ENCODE measurements around the gene BOC. TPM values are rescaled to one million over a fixed set of nuclear protein-coding genes. Genes with fewer than 3 reads are reported as not detected.

BOC gene
- total RNA-seq, 2 experiments from 2014 or later, result 0.42 TPM; not detected in 1

DNA sequence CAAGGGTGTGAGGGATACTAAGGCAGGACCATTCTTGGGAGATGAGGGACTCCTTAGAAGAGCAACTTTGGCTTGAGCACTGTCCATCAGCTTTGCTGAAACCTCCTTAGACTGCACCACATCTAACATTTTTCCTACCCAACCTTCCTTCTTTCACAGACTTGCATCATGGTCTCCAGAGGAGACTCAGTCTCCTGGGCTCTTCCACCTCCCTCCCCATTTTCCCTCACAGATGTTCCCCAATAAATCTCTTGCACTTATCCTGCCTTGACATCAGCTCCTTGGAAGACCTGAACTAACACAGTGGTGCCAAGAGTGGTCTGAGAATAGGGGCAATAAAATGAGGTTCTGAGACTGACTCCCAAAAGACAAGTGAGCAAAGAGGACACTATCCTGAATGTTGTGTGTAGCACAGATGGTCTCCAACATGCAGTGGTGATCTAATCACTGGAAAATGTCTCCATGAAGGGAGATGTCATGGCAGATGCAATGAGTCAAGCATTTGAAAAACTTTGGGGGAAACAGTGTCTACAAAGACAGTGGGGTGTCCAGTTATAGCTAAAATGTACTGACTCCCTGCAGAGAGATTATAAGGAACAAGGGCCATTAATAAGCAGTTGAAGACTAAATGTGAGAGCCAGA, 26.0 kb upstream of the BOC start:
- POLR2A ChIA-PET, result no interaction called here
- CTCF ChIA-PET, result no interaction called here

DNA sequence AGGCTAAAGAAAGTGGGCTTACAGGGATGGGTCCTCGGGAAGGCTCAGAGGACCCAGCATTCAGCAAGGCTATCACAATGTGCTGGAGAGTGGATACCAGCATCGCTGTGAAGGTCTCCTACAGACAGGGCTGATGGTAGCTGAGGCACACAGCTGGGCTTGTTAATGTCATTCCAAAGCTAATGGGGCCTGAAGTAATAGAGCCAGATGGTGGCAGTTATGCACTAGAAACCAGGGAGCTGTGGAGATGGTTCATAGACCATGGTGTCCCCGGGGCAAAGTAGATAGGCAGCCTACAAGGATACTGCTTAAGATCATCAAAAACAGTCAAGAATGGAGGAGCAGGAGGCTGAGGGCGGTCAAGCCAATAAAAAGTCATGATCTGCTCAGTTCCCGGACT, 24.8 kb upstream of the BOC start:
- CTCF ChIA-PET, result no interaction called here
- POLR2A ChIA-PET, result no interaction called here

DNA sequence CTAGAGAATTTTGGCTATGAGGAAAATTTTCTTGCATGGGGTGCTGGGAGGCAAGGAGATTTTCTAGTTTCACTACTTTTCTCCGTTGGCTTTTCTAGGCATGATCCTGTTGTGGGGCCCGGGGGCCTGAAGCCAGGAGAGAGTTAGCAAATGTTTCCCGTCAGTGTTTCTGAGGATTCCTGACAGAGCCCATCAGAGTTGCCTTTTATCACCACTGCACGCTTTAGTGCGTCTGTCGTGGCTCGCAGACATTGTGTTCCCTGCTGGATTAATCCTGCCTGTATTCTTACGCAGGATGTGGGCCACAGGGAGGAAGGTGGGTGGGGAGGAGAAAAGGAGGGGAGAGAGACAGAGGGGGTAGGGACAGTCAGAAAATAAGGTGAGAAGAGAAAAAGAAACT, 18.1 kb upstream of the BOC start:
- CTCF ChIA-PET, result no interaction called here
- POLR2A ChIA-PET, result no interaction called here

DNA sequence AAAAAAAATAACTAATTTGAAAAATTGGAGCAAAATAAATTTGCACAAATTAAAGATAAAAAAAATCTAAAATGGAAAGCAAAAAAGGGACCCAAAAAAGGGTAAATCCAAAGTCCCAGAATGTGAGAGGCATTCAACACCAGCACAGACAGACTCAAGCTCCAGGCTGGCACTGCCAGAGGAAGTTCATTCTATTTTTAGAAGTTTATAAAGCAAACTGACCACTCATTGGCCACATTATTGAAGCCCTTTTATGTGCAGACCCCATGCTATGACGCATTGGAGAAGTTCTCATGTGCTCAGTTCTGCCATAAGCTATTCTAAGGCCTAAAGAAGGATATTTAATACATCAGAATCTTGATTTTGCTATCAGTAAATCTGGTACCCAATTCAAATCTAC, 17.6 kb upstream of the BOC start:
- POLR2A ChIA-PET, result no interaction called here
- CTCF ChIA-PET, result no interaction called here

DNA sequence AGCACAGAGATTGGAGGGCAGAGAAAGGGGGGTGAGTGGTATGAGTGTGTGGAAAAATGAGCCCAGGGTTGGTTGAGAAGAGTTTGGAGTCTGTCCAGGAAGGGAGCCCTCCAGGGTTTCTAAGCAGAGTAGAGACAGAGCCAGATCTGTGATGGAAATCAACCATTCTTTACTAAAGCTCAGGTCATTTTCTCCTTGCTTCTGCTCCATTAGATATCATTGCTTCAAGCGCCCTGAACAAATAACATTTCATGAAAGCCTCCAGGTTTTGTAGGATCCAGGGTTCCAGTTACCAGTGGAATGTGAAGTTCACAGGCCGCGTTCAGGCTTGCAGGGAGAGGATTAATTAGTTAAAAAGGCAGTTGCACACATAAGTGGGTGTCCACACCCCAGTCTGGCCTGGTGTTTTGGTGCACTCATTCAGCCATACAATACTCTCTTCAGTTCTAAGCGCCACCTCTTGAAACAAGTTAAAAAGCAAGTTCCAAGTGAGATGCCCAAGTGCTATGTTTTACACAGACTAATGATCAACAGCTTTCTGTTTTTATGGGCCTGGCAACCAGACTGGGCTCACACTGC, 16.4 kb upstream of the BOC start:
- ChIA-PET POLR2A (no interaction called here), CTCF (no interaction called here)

DNA sequence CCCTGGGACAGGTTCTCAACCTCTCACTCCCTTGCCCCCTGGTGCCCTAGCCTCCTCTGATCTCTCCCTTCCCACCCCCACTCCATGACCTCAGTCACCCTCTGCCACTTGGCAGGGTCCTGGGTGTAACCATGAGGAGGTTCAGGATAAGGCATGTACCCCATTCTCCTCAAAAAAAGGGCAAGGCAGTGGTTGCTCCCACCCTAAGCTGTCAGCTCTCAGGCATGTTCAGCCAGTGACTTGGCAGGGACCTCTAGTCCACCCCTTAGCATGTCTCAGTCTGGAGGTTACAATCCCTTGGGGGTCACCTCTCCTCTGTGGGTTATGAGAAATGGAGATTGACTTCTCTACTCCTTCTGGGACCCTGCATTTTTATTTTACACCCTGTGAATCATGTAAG, 11.0 kb upstream of the BOC start:
- ChIA-PET CTCF (no interaction called here), POLR2A (no interaction called here)

DNA sequence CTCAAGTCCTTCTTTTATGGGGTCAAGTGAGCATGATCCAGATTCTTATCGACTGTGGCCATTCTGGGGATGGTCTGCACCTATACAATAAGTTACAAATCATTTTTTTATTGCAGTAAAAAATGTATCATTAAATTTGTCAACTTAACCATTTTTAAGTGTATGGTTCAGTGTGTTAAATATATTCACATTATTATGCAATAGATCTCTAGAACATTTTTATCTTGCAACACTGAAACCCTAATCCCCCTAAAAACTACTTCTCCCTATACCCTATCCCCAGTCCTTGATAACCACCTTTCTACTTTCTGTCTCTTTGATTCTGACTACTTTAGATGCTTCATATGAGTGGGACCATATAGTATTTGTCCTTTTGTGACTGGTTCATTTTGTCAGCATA, 10.4 kb upstream of the BOC start:
- POLR2A ChIA-PET, result no interaction called here
- CTCF ChIA-PET, result no interaction called here

DNA sequence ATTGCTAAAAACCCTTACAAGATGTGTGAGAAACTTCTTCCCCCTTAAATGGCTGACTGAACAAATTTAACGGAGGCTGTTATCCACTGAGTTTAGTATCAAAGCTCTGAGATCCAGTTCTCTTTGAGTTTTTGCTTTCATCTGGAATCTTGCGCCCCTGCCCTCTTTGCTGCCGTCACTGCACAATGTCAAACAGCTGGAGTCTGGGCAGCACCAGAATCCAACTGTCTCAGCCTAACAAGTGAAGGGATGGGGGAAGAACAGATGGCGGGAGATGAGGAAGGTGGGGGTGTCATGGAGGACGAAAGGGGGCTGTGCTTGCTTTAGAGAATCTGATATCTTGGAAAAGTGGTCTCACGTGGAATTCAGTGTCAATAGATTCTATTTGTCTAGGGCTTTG, 7.0 kb upstream of the BOC start:
- POLR2A ChIA-PET, result no interaction called here
- CTCF ChIA-PET, result interaction anchor here (1.1 kb wide), 1 partner anchor 10 kb away, joined by 3 read pairs; no protein-coding TSS in a partner anchor

DNA sequence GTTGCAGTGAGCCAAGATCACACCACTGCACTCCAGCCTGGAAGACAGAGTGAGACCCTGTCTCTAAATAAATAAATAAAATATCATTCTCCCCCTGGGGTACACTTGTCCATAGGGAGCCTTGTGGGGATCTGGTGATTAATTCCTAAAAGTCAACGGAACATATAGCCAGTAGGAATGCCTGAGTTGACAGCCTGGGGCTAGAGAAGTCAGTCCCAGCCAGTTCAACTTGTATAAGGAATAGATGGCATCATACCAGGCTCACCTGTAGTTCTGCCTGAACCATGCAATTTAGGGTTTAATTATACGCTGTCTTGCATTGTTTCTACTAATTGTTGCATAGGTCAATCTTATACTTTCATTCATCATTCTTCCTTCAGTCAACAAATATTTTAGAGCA, 5.9 kb upstream of the BOC start:
- POLR2A ChIA-PET, result no interaction called here
- CTCF ChIA-PET, result no interaction called here

DNA sequence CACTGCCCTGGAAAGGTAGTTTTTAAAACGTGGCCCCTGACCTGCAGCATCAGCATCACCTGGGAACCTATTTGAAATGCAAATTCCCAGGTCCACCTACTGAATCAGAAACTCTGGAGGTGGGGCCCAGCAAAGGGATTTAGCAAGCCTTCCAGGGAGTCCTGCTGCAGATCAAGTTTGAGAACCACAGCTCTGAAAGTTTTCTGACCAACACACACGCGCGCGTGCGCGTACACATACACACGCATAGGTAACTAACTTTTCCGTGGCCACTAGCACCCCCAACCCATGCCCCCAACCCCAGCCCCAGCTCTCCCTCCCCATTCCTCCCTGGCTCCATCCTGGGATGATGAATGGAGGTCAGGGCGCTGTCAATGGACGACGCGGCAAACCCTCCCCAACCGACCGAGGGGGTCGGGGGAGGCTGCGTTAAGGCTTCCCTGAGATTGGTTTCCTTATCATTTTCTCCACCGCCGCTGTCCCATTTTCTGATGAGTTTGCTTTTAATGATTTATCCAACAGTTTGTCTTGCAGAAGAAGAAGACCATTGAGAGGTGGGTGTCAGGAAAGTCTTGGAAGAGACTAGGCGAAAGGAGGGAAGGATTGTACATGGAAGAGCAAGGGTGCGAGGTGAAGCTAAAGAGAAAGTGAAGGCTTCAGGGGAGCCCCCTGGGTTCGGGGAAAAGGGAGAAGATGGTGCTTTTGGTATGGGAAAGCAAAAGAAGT, 590 bp upstream of the BOC start:
- ChIA-PET CTCF (no interaction called here), POLR2A (no interaction called here)

DNA sequence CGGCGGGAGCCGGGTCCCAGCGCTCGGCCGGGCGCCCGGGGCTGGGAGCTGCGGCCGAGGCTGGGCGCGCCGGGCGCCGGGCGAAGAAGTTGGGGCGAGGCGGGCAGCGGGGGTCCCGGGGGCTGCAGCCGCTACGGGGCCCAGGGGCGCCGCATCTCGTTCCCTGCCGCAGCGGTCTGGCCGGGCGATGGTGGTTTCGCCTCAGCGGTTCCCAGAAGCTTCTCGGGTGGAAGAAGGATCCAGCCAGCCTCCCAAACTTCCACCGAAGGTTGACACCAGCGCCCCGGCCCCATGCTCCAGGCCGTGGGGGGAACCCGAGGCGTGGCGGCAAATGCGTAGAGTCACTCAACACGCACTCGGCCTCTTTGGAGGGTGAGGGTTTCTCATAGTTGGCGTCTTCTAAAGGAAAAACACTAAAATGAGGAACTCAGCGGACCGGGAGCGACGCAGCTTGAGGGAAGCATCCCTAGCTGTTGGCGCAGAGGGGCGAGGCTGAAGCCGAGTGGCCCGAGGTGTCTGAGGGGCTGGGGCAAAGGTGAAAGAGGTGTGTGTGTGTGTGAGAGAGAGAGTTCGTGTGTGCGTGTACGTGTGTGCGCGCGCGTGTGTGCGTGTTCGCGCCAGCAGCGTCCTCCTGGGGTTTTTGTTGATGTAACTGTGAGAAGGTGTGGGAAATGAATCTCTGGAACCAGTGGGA, 940 bp downstream of the BOC start:
- ChIA-PET POLR2A (no interaction called here), CTCF (no interaction called here)

DNA sequence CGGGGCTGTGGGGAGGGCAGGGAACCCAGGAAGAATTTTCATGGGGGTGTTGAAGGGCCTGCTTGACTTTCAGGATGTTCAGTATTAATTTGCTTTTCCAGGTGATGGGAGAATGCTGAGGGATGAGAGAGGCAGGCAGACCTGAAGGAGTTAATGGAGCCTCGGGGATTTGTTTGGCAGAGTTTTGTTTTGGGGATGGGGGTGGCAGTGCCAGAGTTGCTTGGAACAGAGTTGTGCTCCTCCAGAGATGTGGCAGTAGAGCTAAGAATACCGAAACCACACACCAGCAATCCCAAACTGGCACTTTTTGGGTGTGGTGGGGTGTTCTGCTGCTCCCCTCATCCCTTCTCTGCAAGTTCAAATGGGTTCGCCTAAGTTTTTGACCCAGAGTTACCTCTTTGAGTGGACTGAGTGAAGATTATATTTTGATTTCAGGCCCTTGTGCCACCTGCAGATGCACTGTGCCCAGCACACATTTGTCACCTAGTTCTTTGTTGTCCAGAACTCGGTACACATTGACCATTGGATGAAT, 1.6 kb downstream of the BOC start:
- ChIA-PET POLR2A (no interaction called here), CTCF (no interaction called here)

DNA sequence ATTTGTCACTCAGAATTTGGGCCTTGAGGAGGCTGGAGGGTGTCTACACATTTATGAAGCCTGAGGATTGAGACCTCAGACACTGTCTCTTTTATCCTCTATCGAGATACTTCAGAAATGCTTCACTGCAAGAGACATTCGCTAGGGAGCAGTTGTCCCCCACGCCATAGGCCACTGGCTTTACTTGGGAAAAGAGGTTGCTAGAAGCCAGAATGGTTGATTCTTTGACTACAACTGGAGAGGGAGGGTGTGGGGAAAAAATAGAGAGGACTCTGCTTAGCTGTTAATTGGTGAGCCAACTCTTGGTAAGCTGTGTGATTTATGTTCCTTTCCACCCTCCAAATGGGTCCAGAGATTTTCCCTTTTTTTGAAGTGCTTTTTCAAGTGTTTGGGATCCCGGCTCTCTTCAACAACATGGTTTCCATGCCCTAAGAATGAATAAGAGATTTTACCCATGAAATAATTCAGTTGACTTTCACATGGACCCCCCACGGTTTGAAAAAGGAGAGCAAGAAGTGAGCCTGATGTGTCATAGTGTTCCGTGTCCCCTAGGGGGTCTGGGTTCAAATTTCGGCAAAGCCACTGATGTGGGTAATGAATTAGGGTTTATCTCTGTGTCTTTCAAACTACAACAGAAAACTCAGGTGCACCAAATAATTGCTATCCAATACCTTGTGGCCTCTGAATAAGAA, 2.7 kb downstream of the BOC start:
- ChIA-PET POLR2A (no interaction called here), CTCF (no interaction called here)

DNA sequence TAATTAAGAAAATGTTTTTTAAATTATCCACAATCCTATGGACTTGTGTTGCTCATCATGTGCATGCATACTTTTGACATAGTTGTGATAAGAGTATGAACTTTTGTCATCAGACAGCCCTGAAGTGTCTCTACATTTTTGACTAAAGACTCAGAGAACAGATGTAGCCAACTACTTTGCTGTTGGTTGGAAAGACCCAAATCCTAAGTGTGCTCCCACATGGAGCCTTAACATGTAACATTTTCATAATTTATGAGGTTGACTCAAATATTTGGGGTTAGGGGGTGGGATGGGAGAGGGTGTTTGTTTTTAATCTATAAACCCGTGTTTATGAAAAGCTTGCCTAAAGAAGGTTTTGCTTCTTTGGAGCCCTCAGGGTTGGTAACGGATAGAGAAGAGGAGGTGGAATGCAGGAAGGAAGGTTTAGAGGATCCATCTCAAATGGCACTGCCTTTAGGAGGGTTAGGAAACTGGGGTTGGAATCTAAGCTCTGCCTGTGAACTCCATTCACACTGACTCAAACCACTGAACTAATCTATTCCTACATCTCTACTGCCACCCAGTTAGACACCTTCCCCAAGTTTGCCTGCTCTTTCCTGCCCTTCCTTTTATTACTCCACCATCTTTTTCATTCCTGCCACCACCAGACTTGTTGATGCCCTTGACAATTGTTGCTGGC, 3.7 kb downstream of the BOC start:
- ChIA-PET CTCF (no interaction called here), POLR2A (no interaction called here)

DNA sequence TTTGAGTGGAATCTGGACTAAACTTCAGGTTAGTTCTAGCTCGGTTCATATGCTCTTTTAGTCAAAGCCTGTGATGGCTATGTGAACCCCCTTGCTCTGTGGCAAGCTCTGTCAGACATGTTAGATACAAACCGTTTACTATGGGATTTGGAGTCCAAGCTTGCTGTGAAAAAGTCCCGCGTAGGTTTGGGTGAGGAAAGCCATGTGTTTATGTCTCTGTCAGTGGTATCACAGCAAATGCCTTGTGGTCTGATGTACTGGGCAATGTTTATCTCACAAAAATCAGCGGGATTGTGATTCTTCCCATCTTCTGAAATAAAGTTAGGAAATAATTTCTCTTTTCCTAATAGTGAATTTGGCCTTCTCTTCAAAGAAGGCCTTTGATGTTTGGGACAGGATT, 5.0 kb downstream of the BOC start:
- ChIA-PET CTCF (interaction anchor here (1.1 kb wide), 1 partner anchor 15 kb away, joined by 3 read pairs; no protein-coding TSS in a partner anchor), POLR2A (no interaction called here)

DNA sequence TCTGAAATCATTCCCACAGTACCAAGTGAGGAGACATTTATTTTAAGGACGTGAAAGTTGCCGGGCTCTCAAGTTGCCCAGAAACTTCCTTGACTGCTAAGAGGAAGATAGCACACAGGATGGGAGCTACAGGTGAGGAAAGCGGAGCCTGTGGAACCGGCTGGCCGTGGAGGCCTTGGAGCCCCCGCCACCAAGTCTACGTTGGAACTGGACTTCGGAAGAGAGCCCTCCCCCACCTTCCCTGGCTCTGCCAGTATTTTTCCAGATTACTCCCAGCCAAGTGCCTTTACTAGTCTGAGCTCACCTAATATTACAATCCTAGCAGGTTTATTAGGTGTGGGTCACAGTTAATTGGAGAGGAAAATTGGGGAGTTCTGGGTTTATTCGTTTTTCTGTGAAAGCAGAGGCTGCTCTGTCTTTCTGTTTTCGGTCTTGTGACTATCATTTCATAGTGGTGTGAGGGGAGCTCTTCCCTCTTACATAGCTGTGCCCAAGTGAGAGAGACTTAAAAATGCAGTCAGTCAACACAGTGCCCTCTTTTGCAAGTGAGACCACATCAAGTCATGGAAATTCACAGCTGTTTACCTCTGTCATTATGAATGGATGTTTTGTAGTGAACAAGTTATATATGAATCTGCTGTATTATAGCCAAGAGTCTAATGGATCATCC, 6.8 kb downstream of the BOC start:
- ChIA-PET CTCF (no interaction called here), POLR2A (no interaction called here)

DNA sequence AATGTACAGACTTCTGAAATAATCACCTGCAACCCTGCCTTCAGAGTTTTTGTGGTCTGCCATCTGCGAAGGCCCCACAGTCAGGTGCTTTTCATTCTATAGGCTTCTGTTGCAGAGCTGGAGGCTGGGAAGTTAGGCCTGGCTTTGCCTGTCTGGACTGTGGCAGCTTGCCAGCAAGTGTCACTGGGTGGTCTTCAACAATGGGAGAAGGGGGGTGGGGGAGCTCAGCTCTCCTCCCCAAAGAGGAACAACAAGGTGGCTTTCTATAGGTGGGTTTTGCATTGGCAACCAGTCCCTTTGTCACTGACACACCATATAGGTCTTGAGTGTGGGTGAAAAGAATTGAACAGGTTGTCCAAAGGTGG, 7.3 kb downstream of the BOC start:
- ChIA-PET POLR2A (no interaction called here), CTCF (no interaction called here)

DNA sequence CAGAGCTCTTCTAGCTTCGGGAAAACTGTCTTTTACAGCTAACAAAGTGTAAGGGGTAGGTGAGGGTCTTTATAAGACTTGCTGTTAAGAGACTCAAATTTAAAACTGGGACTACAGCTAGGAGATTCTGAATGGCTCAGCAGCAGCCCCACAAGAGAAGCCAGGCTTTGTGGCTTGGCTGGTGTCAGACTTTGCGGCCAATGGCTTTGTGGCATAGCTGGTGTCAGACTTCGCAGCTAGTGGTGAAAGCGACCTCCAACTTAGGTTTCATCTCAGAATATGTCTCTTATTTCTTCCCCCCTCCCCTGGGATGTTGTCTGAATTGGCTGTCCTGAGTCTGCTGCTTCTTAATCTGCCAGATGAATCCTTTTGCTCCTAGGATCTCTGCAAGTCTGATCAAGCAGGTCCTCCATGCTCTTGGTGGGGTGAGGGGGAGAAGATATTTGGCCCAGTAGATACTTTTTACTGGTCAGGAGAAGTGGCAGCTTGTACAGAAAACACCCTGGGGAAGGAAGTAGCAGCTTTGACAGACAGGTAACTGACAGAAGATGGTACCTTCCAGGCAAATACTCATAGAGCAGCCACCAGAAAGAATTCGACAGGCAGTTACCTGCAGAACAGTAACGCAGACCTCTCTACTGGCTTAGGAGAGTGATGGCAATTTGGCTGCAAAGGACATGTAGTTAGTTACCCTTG, 8.4 kb downstream of the BOC start:
- CTCF ChIA-PET, result interaction anchor here (0.6 kb wide), 1 partner anchor 1511 kb away, joined by 5 read pairs; no protein-coding TSS in a partner anchor
- POLR2A ChIA-PET, result no interaction called here

DNA sequence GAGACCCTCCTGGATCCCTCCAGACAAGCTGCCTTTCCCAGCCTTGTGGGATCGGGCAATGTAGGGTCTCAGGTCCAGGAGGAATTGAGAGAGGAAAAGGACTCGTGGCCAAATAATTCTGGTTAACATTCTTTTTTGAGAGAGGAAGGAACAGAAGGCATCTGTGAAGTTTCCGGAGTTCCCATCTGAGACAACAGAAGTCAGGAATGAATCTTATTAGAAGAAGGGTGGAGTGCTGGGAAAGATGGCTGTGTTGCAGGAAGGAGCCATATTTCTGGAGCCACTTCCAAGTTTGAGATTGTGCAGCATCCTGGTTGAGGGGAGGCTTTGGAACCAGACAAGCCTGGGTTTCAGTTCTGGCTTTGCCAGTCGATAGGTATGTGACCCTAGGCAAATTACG, 9.4 kb downstream of the BOC start:
- CTCF ChIA-PET, result no interaction called here
- POLR2A ChIA-PET, result no interaction called here
